SK-N-SH (cell line): ENCODE data around the gene RRBP1. TPM values are rescaled to one million over a fixed set of nuclear protein-coding genes. Genes with fewer than 3 reads are reported as not detected.

ENCODE experiments used
- CTCF ChIA-PET: fragments of 300-600, 350-600 bp; formaldehyde crosslinking; extraction: SDS; loops from one replicate; lab custom pipeline; 2021; lab: Yijun Ruan, JAX
- POLR2A ChIA-PET: fragments of 350-600 bp; sonication (Branson Sonifier 250); formaldehyde crosslinking; extraction: SDS; loops from one replicate; lab custom pipeline; 2020; ENCODE audit warnings: antibody characterized with exemption, inconsistent platforms; lab: Yijun Ruan, JAX
- DNase-seq: peaks from one replicate; pipeline ENCODE4 v3.0.0; 2012
- H2AFZ ChIP-seq: fragments of 200-600 bp; sonication (generic); 2 replicates; pipeline ENCODE4 v1.8.1; 2016; ENCODE audit warnings: antibody characterized with exemption, mild to moderate bottlenecking, low read depth
- H3F3A ChIP-seq: fragments of 200-600 bp; sonication (generic); replicated peaks from 2 replicates; pipeline ENCODE3; 2016; ENCODE audit warnings: antibody characterized with exemption, mild to moderate bottlenecking; ENCODE audit not compliant: insufficient read depth
- H3K27ac ChIP-seq, 2 experiments: fragments of 200-500 bp in 1 of 2; fragments of 200-600 bp in 1 of 2; sonication (Bioruptor generic) in 1 of 2; sonication (generic), shearing (Covaris generic) in 1 of 2; 2 replicates each; pipeline versions ENCODE4 v1.5.1 to v1.6.1; 2014 to 2016; ENCODE audit warnings: low read depth in 2 of 2, inconsistent platforms in 1 of 2, low read length in 1 of 2, mild to moderate bottlenecking in 1 of 2, mixed read lengths in 1 of 2
- H3K27me3 ChIP-seq: fragments of 200-600 bp; sonication (generic), shearing (Covaris generic); 2 replicates; pipeline ENCODE4 v1.6.1; 2016; ENCODE audit warnings: mixed run types; ENCODE audit not compliant: insufficient read depth
- H3K36me3 ChIP-seq, 2 experiments: fragments of 200-500 bp in 1 of 2; fragments of 200-600 bp in 1 of 2; sonication (Bioruptor generic) in 1 of 2; sonication (generic) in 1 of 2; replicated peaks in 1 of 2; 2 replicates each; pipeline versions ENCODE3 to v1.5.1; 2014 to 2016; ENCODE audit warnings: low read length in 1 of 2, mild to moderate bottlenecking in 1 of 2; ENCODE audit not compliant: insufficient read depth in 2 of 2, control insufficient read depth in 1 of 2
- H3K4me1 ChIP-seq, 2 experiments: fragments of 200-500 bp in 1 of 2; fragments of 200-600 bp in 1 of 2; sonication (Bioruptor generic) in 1 of 2; sonication (generic), shearing (Covaris generic) in 1 of 2; 2 replicates each; pipeline versions ENCODE4 v1.5.1 to v1.6.1; 2014 to 2016; ENCODE audit warnings: low read depth in 1 of 2, low read length in 1 of 2, mixed run types in 1 of 2; ENCODE audit not compliant: insufficient read depth in 2 of 2, control insufficient read depth in 1 of 2
- H3K4me2 ChIP-seq: fragments of 200-600 bp; sonication (generic), shearing (Covaris generic); 2 replicates; pipeline ENCODE4 v1.6.1; 2017; ENCODE audit warnings: mixed run types
- H3K4me3 ChIP-seq, 2 experiments: fragments of 200-500 bp in 1 of 2; fragments of 200-600 bp in 1 of 2; sonication (Bioruptor generic) in 1 of 2; sonication (generic), shearing (Covaris generic) in 1 of 2; 2 replicates each; pipeline versions ENCODE4 v1.5.1 to v1.8.1; 2014 to 2016; ENCODE audit warnings: low read depth in 2 of 2, inconsistent platforms in 1 of 2, low read length in 1 of 2, mild to moderate bottlenecking in 1 of 2, mixed read lengths in 1 of 2, moderate library complexity in 1 of 2
- H3K79me2 ChIP-seq: fragments of 200-600 bp; sonication (generic); 2 replicates; pipeline ENCODE4 v1.8.1; 2017; ENCODE audit warnings: mild to moderate bottlenecking; ENCODE audit not compliant: insufficient read depth
- H3K9ac ChIP-seq: fragments of 200-600 bp; sonication (generic); 2 replicates; pipeline ENCODE4 v1.6.1; 2017; ENCODE audit warnings: mixed run types
- H3K9me2 ChIP-seq: fragments of 200-600 bp; sonication (generic); 2 replicates; pipeline ENCODE4 v1.6.1; 2017; ENCODE audit warnings: mixed run types
- H3K9me3 ChIP-seq: fragments of 200-600 bp; sonication (generic); 2 replicates; pipeline ENCODE4 v1.6.1; 2017; ENCODE audit warnings: mixed run types, mild to moderate bottlenecking, moderate library complexity
- H4K20me1 ChIP-seq: fragments of 200-600 bp; sonication (generic); 2 replicates; pipeline ENCODE4 v1.6.1; 2017; ENCODE audit warnings: mild to moderate bottlenecking, mixed run types; ENCODE audit not compliant: insufficient read depth
- CHD2 ChIP-seq: fragments of 150-350 bp; IDR thresholded peaks from 2 replicates; pipeline ENCODE4 v1.6.1; 2018; ENCODE audit warnings: low read length; ENCODE audit not compliant: partially characterized antibody
- EP300 ChIP-seq, 2 experiments: IDR thresholded peaks; 2 replicates each; pipeline versions ENCODE4 v1.4.0 to v1.6.1; 2012; ENCODE audit warnings: borderline replicate concordance in 1 of 2, low read depth in 1 of 2, low read length in 1 of 2
- FOXJ3 ChIP-seq: sonication (generic); formaldehyde crosslinking; IDR thresholded peaks from 2 replicates; pipeline ENCODE4 v1.5.1; 2020; ENCODE audit warnings: mild to moderate bottlenecking, missing genetic modification reagents
- IRF3 ChIP-seq: fragments of 150-350 bp; IDR thresholded peaks from 2 replicates; pipeline ENCODE4 v1.6.1; 2016; ENCODE audit warnings: mild to moderate bottlenecking, low read depth, low read length
- JUND ChIP-seq: IDR thresholded peaks from 2 replicates; pipeline ENCODE4 v1.4.0; 2012
- MEF2A ChIP-seq: IDR thresholded peaks from 2 replicates; pipeline ENCODE4 v1.4.0; 2012; ENCODE audit warnings: low read depth, borderline replicate concordance
- MXI1 ChIP-seq: IDR thresholded peaks from 2 replicates; pipeline ENCODE4 v1.6.1; 2012; ENCODE audit warnings: mild to moderate bottlenecking, low read depth, low read length, improper control_type of control experiment
- PBX3 ChIP-seq: IDR thresholded peaks from 2 replicates; pipeline ENCODE4; 2012
- RFX5 ChIP-seq: IDR thresholded peaks from 2 replicates; pipeline ENCODE4 v1.6.1; 2012; ENCODE audit warnings: mild to moderate bottlenecking, improper control_type of control experiment, low read length
- SIN3A ChIP-seq: IDR thresholded peaks from 2 replicates; pipeline ENCODE4 v1.6.1; 2012; ENCODE audit warnings: low read depth, mild to moderate bottlenecking, low read length, moderate library complexity, borderline replicate concordance
- SMC3 ChIP-seq: IDR thresholded peaks from 2 replicates; pipeline ENCODE4 v1.6.1; 2012; ENCODE audit warnings: low read depth, low read length, improper control_type of control experiment
- TAF1 ChIP-seq: IDR thresholded peaks from 2 replicates; pipeline ENCODE4 v1.6.1; 2012; ENCODE audit warnings: low read depth, mild to moderate bottlenecking, low read length, moderate library complexity, borderline replicate concordance
- TCF12 ChIP-seq: IDR thresholded peaks from 2 replicates; pipeline ENCODE4 v1.4.0; 2012
- USF1 ChIP-seq: IDR thresholded peaks from 2 replicates; pipeline ENCODE4 v1.4.0; 2012; ENCODE audit warnings: low read depth, borderline replicate concordance
- YY1 ChIP-seq: IDR thresholded peaks from 2 replicates; pipeline ENCODE4 v1.4.0; 2012; ENCODE audit warnings: low read depth, mild to moderate bottlenecking
- WGBS: methylation state at CpG from one replicate; pipeline ENCODE4 v1.1.6; 2017; ENCODE audit warnings: low lambda C conversion rate; 5-methylcytosine and 5-hydroxymethylcytosine counted together
- polyA plus RNA-seq, 3 experiments: library from polyadenylated mRNA; depleted of rRNA; stranded (reverse); fragments of >200 nt; gene quantifications; 2 replicates each; pipeline ENCODE4 v1.2.3, GENCODE V29; 2012

RRBP1 gene
- polyA plus RNA-seq, 1 of the 3 experiments (the other 2 are of a cell fraction): 50.2 TPM

- no peak for TF ChIP-seq SIN3A
- no peak for TF ChIP-seq TCF12
- TF ChIP-seq TAF1: no peak
- no peak for TF ChIP-seq YY1
- no peak for TF ChIP-seq SMC3
- TF ChIP-seq FOXJ3 (CRISPR knock-in tag): no peak
- no peak for TF ChIP-seq JUND
- TF ChIP-seq PBX3: no peak
- TF ChIP-seq, all 33 proteins: peak for 0
Observed at GRCh38 chr20:17608701-17609497, 73.1 kb downstream of the RRBP1 start (continued).

GRCh38 chr20:17606001-17606400, 76.0 kb downstream of the RRBP1 start:
- Histone ChIP-seq H2AFZ (no peak overlapping the region), H3K27ac (no peak overlapping the region), H4K20me1 (peaks cover 71% of the 10 kb centered on the region), H3K4me2 (no peak overlapping the region), H3F3A (peaks cover 37% of the 10 kb centered on the region), H3K9me3 (no peaks in the 10 kb centered on the region), H3K36me3 (peaks cover 69% of the 10 kb centered on the region in 2 experiments), H3K9me2 (no peaks in the 10 kb centered on the region), H3K27me3 (no peaks in the 10 kb centered on the region), H3K9ac (no peak overlapping the region), H3K4me3 (no peak overlapping the region), H3K79me2 (peaks cover 59% of the 10 kb centered on the region), H3K4me1 (no peaks in the 10 kb centered on the region; a peak in 1 of 4 replicates)
- ChIA-PET CTCF (interaction anchor here (1.5 to 2.7 kb wide), 3 partner anchors 11 to 69 kb away, joined by 3 to 11 read pairs (median 5); no protein-coding TSS in a partner anchor), POLR2A (no interaction called here)
- TF ChIP-seq EP300 (IDR thresholded peaks at IDR 0.05; ENCODE audit: borderline replicate concordance in 1 of 2, low read depth in 1 of 2, low read length in 1 of 2) (no peak), TAF1 (no peak), CHD2 (no peak), IRF3 (no peak), MXI1 (no peak), RFX5 (no peak), MEF2A (no peak), USF1 (no peak), TCF12 (no peak)
- no peak for DNase-seq
- WGBS: 84% methylated on average over 2 of the region's 2 CpGs
